NCI-H226 (cell line): Measurements from ENCODE around the gene PI3.

Experiments used
- DNase-seq: peaks from one replicate; pipeline ENCODE4 v3.0.0-alpha.2; 2015

PI3 gene

DNA sequence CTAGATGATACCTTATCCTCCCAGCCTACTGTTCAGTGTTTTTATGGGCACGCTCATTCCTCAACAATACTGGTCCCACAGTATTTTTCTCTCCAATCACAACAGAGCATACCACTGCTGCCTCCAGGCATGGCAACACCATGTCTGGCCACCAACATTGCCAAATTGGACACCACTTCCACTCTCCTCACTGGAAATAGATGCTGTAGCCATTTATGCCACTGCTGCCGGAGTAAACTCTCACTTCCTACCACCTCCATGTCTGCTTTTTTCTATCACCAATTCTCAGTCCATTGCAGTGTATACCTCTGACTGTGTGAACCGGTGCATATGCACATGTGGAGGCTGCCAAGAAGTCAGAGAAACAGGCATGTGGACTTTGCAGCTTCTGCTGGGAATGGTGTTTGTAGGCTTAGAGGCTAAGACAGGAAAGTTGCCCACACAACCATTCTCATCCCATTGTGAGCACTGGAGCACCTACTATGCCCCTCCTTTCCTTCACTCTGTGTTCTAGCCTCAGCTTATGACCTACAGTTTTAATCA, 14.4 kb downstream of the PI3 start:
- no peak for DNase-seq

DNA sequence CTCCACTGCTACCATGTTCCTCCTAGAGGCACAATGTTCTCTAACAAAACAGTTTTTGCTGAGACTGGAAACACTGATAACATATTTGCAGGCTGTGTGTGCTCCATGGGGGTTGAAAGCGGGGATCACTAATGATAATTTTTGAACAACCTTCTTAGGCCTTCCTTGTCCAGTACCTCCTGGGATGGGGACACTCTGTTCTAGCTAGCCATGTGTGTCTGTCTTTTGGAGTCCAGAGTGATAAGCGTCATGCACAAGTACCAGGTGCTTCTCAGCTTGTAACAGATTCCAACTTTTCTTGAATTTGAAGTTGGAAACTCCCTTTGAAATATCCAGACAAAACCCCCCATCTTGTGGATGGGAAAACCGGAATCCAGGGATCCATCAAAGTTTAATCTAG, 15.2 kb downstream of the PI3 start:
- no peak for DNase-seq

DNA sequence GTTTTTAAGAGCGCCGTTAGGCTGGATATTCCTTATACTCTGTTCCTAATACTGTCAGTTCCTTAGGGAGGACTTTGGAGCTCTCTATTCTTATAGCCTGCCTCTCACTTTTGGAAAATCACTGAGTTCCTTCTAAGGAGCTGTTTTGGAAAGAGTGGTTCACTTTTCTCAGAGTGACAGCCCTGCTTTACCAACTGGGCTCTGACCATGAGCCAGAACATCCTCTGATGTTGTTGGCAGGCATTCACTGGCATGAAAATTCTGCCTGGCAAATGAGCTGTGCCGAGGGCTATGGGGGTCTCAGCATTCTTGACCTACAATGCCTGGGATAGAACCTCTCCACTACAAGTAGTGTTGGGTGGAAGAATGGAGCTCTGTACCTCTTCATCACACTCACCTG, 17.2 kb downstream of the PI3 start:
- no peak for DNase-seq

DNA sequence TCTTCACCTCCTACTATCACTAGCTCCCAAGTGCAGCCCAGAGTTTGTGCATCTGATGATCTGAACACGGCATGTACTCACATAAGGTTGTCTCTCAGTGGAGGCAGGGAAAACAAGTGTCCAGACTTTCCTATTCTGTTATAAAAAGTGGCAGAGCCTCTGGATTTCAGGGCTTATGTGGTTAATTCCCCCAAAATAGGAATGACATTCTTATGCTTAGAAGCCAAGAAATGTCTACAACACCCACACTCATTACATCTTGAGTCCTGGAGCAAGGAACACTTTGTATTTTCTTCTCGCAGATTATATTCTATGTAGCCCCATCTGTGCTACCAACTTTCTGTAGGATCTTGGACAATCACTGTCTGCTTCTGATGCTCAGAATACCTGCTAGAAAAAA, 18.6 kb downstream of the PI3 start:
- no peak for DNase-seq

DNA sequence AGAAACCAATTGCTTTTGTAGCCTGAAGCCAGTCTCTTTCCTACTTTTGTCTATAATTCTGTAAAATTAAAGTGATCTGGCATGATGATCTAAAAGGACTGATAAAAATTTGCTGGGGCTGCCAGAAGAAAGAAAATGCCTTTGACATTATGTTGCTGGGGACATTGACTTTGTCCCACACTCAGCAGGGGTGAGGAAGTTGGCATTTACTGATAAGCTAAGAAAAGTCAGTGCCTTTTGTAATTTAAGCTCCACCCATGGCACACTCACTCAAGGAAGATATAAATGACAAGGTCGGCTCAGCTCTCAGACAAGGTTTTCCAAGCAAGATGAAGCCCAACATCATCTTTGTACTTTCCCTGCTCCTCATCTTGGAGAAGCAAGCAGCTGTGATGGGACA, 32.0 kb downstream of the PI3 start, which contains the start of gene SEMG1:
SEMG1 (plus strand) TSS at position 309 of the 400 bp plus-strand sequence; CDS start at position 330, 21 bp downstream.
- DNase-seq, result no peak

DNA sequence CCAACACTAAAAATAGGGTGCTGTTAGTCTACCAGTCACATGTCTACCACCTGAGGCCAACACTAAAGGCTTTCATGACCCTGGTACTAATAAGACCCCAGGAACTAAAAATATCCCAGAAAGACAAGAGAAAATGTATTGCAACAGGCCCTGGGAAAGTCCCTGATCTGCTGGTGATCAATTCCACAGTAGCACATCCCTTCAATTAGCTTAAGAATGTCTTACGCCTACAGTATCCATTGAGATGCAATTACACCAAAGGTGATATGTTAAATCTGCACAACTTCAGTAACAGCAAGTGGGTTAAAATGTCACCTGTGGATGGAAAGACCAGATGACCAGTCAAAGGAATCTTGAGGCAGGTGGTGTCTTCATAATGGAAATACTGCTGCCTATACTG, 35.2 kb downstream of the PI3 start:
- DNase-seq, result no peak

DNA sequence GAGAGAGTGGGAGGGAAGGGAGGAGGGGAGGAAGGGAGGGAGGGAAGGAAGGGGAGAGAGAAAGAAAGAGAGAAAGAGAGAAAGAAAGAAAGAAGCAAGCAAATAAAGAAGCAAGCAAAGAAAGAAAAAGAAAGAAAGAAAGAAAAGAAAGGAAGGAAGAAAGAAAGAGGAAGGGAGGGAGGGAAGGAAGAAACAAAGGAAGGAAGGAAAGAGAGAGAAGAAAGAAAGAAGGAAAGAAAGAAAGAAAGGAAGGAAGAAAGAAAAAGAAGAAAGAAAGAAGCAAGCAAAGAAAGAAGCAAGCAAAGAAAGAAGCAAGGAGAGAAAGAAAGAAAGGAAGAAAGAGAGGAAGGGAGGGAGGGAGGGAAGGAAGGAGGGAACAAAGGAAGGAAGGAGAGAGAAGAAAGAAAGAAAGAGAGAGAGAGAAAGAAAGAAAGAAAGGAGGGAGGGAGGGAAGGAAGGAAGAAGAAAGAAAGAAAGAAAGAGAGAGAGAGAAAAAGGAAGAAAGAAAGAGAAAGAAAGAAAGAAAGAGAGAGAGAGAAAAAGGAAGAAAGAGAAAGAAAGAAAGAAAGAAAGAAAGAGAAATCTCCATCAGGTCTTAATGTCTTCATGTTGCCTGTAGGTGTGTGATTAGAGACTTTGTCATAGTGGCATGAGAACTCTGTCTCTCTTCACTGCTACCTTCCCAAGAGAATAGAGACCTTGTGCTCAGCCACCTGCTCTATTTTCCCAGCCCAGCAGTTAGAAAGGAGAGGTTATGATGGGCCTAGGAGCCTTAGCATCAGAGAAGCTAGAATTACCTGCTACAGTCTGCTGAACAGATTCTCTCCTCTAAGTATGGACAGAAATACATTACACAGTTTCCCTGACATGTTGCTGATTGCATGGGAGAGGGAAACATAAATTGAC, 37.1 kb downstream of the PI3 start:
- DNase-seq, result no peak

DNA sequence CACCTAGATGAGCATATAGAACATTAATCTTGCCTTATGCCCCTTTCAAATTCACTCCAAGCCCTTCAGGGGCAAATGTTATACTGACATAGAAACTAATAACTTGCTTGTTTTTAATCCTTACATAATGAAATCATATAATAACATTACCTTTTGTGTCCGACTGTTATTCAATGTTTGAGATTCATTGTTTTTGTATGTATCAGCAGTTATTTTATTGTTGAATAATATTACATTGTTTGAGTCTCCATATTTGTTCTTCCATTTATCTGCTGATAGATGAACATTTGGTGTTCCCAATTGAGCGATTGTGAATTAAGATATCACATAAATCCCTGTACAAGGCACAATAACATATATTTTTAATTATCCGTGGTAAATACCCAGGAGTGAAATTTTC, 38.1 kb downstream of the PI3 start:
- DNase-seq, result no peak

DNA sequence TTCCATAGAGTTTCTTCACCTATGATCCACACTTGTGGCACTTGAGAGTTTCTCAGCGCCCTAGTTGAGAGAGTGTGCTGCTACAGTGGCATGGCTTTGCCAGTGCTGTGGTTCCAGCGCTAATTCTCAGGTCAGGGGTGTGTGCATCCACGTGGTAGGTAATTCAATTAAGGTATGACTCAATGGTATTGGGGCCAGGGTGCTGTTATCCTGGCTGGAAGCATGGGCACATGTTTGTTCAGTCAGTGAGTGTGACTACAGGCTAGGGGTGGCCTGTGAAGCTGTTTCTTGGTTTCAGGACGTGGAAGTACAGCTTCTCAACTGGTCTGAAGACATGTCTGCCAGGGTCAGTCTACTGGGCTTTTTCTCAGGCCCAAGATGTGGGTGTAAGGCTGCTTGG, 43.4 kb downstream of the PI3 start:
- no peak for DNase-seq

DNA sequence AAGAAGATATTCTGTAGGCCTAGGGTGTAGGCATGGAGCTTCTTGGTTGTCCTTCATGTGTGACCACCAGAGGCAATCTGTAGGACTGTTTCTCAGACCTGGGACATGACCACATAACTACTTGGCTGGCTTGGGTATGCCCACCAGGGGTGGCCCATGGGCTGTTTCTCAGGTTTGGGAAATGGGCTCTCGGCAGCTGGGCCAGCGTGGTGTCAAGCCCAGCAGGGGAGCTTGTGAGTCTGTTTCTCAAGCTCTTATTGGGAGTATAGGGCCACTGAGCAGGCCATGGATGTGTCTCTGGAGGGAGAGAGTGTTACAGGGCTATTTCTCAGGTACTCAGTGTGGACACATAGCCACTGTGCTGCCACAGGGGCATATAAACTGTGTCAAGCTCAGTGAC, 43.9 kb downstream of the PI3 start:
- DNase-seq, result no peak

DNA sequence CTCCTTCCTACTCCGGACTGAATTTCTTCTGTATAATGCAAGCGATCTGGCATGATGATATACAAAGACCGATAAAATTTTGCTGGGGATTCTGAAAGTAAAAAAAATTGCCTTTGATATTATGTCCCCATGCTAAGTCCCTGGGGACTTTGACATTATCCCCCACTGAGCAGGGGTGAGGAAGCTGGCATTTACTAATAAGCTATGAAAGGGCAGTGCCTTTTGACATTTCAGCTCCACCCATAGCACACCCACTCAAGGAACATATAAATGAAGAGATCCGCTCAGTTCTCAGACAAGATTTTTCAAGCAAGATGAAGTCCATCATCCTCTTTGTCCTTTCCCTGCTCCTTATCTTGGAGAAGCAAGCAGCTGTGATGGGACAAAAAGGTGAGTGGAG, 46.4 kb downstream of the PI3 start, which contains the start of gene SEMG2:
SEMG2 (plus strand) TSS at position 298 of the 400 bp plus-strand sequence; CDS start at position 315, 17 bp downstream.
- DNase-seq, result no peak

DNA sequence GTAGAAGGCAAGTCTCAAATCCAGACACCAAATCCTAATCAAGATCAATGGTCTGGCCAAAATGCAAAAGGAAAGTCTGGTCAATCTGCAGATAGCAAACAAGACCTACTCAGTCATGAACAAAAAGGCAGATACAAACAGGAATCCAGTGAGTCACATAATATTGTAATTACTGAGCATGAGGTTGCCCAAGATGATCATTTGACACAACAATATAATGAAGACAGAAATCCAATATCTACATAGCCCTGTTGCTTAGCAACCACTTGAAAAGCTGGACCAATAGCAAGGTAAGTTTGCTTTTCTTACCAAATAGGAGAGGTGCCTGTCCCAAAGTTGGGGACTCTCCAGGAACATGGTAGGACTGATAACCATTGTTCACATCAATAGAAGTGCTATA, 48.4 kb downstream of the PI3 start:
- no peak for DNase-seq
